GM23338 (cell line): ENCODE data around the gene MS4A5.

Source experiments
- CTCF ChIP-seq, 2 experiments: fragments of 200-600 bp in 1 of 2; sonication (generic) in 1 of 2; conservative IDR thresholded peaks; 2 replicates each; pipeline versions ENCODE4 v1.5.1 to v1.6.1; 2016 to 2017; ENCODE audit warnings: antibody characterized with exemption in 2 of 2, low read depth in 2 of 2, mild to moderate bottlenecking in 2 of 2, moderate library complexity in 1 of 2
- ETS1 ChIP-seq: IDR thresholded peaks from 2 replicates; pipeline ENCODE4 v1.6.1; 2016; ENCODE audit warnings: antibody characterized with exemption
- EZH2 ChIP-seq: fragments of 200-600 bp; sonication (generic); IDR thresholded peaks from one replicate; pipeline ENCODE4 v1.8.0; 2017; ENCODE audit warnings: antibody characterized with exemption, mild to moderate bottlenecking, low read depth; ENCODE audit not compliant: unreplicated experiment
- EZH2phosphoT487 ChIP-seq: fragments of 200-600 bp; sonication (generic); IDR thresholded peaks from one replicate; pipeline ENCODE4 v1.8.1; 2018; ENCODE audit warnings: antibody characterized with exemption; ENCODE audit not compliant: unreplicated experiment
- JUNB ChIP-seq: IDR thresholded peaks from one replicate; pipeline ENCODE4 v1.6.1; 2016; ENCODE audit warnings: antibody characterized with exemption; ENCODE audit not compliant: unreplicated experiment
- POLR2AphosphoS5 ChIP-seq: IDR thresholded peaks from 2 replicates; pipeline ENCODE4 v1.6.1; 2016; ENCODE audit warnings: antibody characterized with exemption, low read depth
- REST ChIP-seq: IDR thresholded peaks from one replicate; pipeline ENCODE4 v1.6.1; 2018; ENCODE audit warnings: antibody characterized with exemption; ENCODE audit not compliant: unreplicated experiment
- ZNF114 ChIP-seq: fragments of 250-450 bp; sonication (Bioruptor Pico); IDR thresholded peaks from 2 replicates; pipeline ENCODE4 v1.5.0; 2020; ENCODE audit warnings: mild to moderate bottlenecking, moderate library complexity

GRCh38 chr11:60390419-60390818 lies 39.0 kb upstream of the MS4A5 start:
- TF ChIP-seq POLR2AphosphoS5 (no peak), EZH2 (no peak), CTCF (conservative IDR thresholded peaks at IDR 0.05; ENCODE audit: low read depth in 2 of 2) (no peak), REST (no peak), EZH2phosphoT487 (no peak), ZNF114 (no peak), JUNB (no peak), ETS1 (no peak)
